NB4 (cell line): ENCODE measurements around the gene SAMD14.

Experiments used
- DNase-seq: peaks from one replicate; pipeline ENCODE4 v3.0.0; 2010; ENCODE audit warnings: low read depth
- H3K4me3 ChIP-seq: one replicate; pipeline ENCODE4 v1.5.1; 2011; ENCODE audit warnings: mild to moderate bottlenecking, low read depth, low read length, moderate library complexity
- CTCF ChIP-seq: IDR thresholded peaks from one replicate; pipeline ENCODE4 v1.5.1; 2012; ENCODE audit warnings: low read depth, low read length
- MAX ChIP-seq: IDR thresholded peaks from 2 replicates; pipeline ENCODE4 v1.6.1; 2011; ENCODE audit warnings: low read depth, low read length
- MYC ChIP-seq: IDR thresholded peaks from 2 replicates; pipeline ENCODE4 v1.6.1; 2011; ENCODE audit warnings: low read depth, low read length
- POLR2A ChIP-seq: IDR thresholded peaks from 2 replicates; pipeline ENCODE4 v1.6.1; 2011; ENCODE audit warnings: mild to moderate bottlenecking; ENCODE audit not compliant: insufficient read length; ENCODE audit errors: extremely low read depth

The SAMD14 gene

GRCh38 chr17:50076221-50076590 lies 53.8 kb downstream of the SAMD14 start:
- TF ChIP-seq MYC (no peak), MAX (no peak)
- no peak overlapping the region for H3K4me3 ChIP-seq
- DNase-seq, result no peak

- no peak for TF ChIP-seq MYC
- no peak for TF ChIP-seq CTCF
- no peak for TF ChIP-seq MAX
- TF ChIP-seq POLR2A, result no peak
- DNase-seq, result no peak
- H3K4me3 ChIP-seq, result no peak overlapping the region
These were observed 54.4 kb downstream of the SAMD14 start for GRCh38 chr17:50075446-50076032.

- H3K4me3 ChIP-seq, result no peak overlapping the region
- DNase-seq, result no peak
- TF ChIP-seq CTCF (no peak), MAX (no peak), POLR2A (no peak), MYC (no peak)
These were observed 55.7 kb downstream of the SAMD14 start for GRCh38 chr17:50074227-50074626.

GRCh38 chr17:50072925-50073324 lies 57.0 kb downstream of the SAMD14 start:
- DNase-seq, result no peak
- TF ChIP-seq MAX (no peak), CTCF (no peak), POLR2A (no peak)
- H3K4me3 ChIP-seq, result no peak overlapping the region

GRCh38 chr17:50072130-50072529 lies 57.8 kb downstream of the SAMD14 start:
- TF ChIP-seq MAX (no peak), CTCF (no peak), POLR2A (no peak), MYC (no peak)
- no peak for DNase-seq
- H3K4me3 ChIP-seq, result no peak overlapping the region

GRCh38 chr17:50071692-50072091 lies 58.3 kb downstream of the SAMD14 start:
- H3K4me3 ChIP-seq, result no peak overlapping the region
- TF ChIP-seq CTCF (no peak), POLR2A (no peak), MAX (no peak), MYC (no peak)
- peak; percentile 35 for DNase-seq
